Neural progenitor cell (in vitro differentiated cells): ENCODE measurements around the gene ZFHX3. TPM values are rescaled to one million over a fixed set of nuclear protein-coding genes. Genes with fewer than 3 reads are reported as not detected.

Experiments used
- DNase-seq: peaks from one replicate; pipeline ENCODE4 v3.0.0-alpha.2; 2016; ENCODE audit warnings: low spot score
- H2AFZ ChIP-seq: fragments of 200-600 bp; sonication (generic); replicated peaks from 2 replicates; pipeline ENCODE4 v1.6.1; 2016; ENCODE audit warnings: antibody characterized with exemption
- H3F3A ChIP-seq: fragments of 200-600 bp; sonication (generic); 2 replicates; pipeline ENCODE4 v1.6.1; 2016; ENCODE audit warnings: antibody characterized with exemption, low read depth
- H3K27ac ChIP-seq: fragments of 200-600 bp; sonication (generic); 2 replicates; pipeline ENCODE4 v1.5.1; 2016; ENCODE audit warnings: mild to moderate bottlenecking
- H3K27me3 ChIP-seq: fragments of 200-600 bp; sonication (generic); 2 replicates; pipeline ENCODE4 v1.6.1; 2016; ENCODE audit warnings: mild to moderate bottlenecking, moderate library complexity
- H3K36me3 ChIP-seq: fragments of 200-600 bp; sonication (generic); 2 replicates; pipeline ENCODE4 v1.5.1; 2016
- H3K4me1 ChIP-seq: fragments of 200-600 bp; sonication (generic); 2 replicates; pipeline ENCODE4 v1.6.1; 2016; ENCODE audit warnings: mixed run types
- H3K4me2 ChIP-seq: fragments of 200-600 bp; sonication (generic); 2 replicates; pipeline ENCODE4 v1.6.1; 2016
- H3K4me3 ChIP-seq: fragments of 200-600 bp; sonication (generic); 2 replicates; pipeline ENCODE4 v1.5.1; 2016
- H3K79me2 ChIP-seq: fragments of 200-600 bp; sonication (generic); 2 replicates; pipeline ENCODE4 v1.6.1; 2016; ENCODE audit warnings: low read depth
- H3K9ac ChIP-seq: fragments of 200-600 bp; sonication (generic); 2 replicates; pipeline ENCODE4 v1.6.1; 2016
- H3K9me3 ChIP-seq: fragments of 200-600 bp; sonication (generic); 2 replicates; pipeline ENCODE4 v1.5.1; 2016; ENCODE audit warnings: low read depth
- H4K20me1 ChIP-seq: fragments of 200-600 bp; sonication (generic); 2 replicates; pipeline ENCODE4 v1.6.1; 2016; ENCODE audit warnings: low read depth
- H3K27ac Mint-ChIP-seq: 3 replicates; pipeline ENCODE4 v1.8.0; 2021; ENCODE audit warnings: mixed read lengths
- H3K27me3 Mint-ChIP-seq: 2 replicates; pipeline ENCODE4 v1.8.0; 2022; ENCODE audit warnings: low read depth, mild to moderate bottlenecking, inconsistent platforms, moderate library complexity, mixed read lengths; ENCODE audit not compliant: insufficient read depth
- H3K36me3 Mint-ChIP-seq: 3 replicates; pipeline ENCODE4 v1.8.0; 2021; ENCODE audit warnings: mixed read lengths
- H3K4me1 Mint-ChIP-seq: 3 replicates; pipeline ENCODE4 v1.8.0; 2021; ENCODE audit warnings: mixed read lengths
- H3K4me3 Mint-ChIP-seq: 3 replicates; pipeline ENCODE4 v1.8.0; 2021; ENCODE audit warnings: mild to moderate bottlenecking, moderate library complexity, mixed read lengths
- H3K9me3 Mint-ChIP-seq: 3 replicates; pipeline ENCODE4 v1.8.0; 2020; ENCODE audit warnings: mixed read lengths
- EZH2 ChIP-seq: fragments of 200-600 bp; sonication (generic); IDR thresholded peaks from 2 replicates; pipeline ENCODE4 v1.6.1; 2017; ENCODE audit warnings: antibody characterized with exemption, mild to moderate bottlenecking, moderate library complexity
- EZH2phosphoT487 ChIP-seq: fragments of 200-600 bp; sonication (generic); IDR thresholded peaks from 2 replicates; pipeline ENCODE4 v1.6.1; 2017; ENCODE audit warnings: antibody characterized with exemption
- total RNA-seq: library from RNA; depleted of rRNA; stranded (reverse); fragments of >200 nt; gene quantifications from 2 replicates; pipeline ENCODE4 v1.2.3, GENCODE V29; 2015; ENCODE audit warnings: low replicate concordance
- TF ChIP-seq, protein P1 (sequence below): fragments of 200-600 bp; sonication (generic); IDR thresholded peaks from 2 replicates; pipeline ENCODE4 v1.5.1; 2017; ENCODE audit warnings: antibody characterized with exemption, mild to moderate bottlenecking

ZFHX3 gene
- total RNA-seq, 1 donor from 2014 or later: 2.4 TPM

GRCh38 chr16:73040136-73040535 is 7.8 kb downstream of the ZFHX3 start:
- H3K4me3 Mint-ChIP-seq: no peak overlapping the region
- H3K27ac Mint-ChIP-seq: peak overlapping the region; percentile 46
- Histone ChIP-seq H3K79me2 (no peaks in the 10 kb centered on the region), H3K36me3 (no peaks in the 10 kb centered on the region), H4K20me1 (peaks cover 65% of the 10 kb centered on the region), H3K27me3 (peaks cover 94% of the 10 kb centered on the region), H3F3A (peaks cover 31% of the 10 kb centered on the region), H2AFZ (no peak overlapping the region), H3K9ac (no peak overlapping the region), H3K4me3 (no peak overlapping the region), H3K4me2 (no peak overlapping the region), H3K9me3 (no peaks in the 10 kb centered on the region), H3K27ac (no peak overlapping the region), H3K4me1 (peaks cover 55% of the 10 kb centered on the region)
- peaks cover 3% of the 10 kb centered on the region for H3K36me3 Mint-ChIP-seq
- peak; percentile 57 for DNase-seq
- TF ChIP-seq EZH2phosphoT487 (no peak), EZH2 (no peak)
- TF ChIP-seq, protein P1, sequence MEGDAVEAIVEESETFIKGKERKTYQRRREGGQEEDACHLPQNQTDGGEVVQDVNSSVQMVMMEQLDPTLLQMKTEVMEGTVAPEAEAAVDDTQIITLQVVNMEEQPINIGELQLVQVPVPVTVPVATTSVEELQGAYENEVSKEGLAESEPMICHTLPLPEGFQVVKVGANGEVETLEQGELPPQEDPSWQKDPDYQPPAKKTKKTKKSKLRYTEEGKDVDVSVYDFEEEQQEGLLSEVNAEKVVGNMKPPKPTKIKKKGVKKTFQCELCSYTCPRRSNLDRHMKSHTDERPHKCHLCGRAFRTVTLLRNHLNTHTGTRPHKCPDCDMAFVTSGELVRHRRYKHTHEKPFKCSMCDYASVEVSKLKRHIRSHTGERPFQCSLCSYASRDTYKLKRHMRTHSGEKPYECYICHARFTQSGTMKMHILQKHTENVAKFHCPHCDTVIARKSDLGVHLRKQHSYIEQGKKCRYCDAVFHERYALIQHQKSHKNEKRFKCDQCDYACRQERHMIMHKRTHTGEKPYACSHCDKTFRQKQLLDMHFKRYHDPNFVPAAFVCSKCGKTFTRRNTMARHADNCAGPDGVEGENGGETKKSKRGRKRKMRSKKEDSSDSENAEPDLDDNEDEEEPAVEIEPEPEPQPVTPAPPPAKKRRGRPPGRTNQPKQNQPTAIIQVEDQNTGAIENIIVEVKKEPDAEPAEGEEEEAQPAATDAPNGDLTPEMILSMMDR: no peak
- H3K4me1 Mint-ChIP-seq: peaks cover 86% of the 10 kb centered on the region
- peaks cover 2% of the 10 kb centered on the region for H3K27me3 Mint-ChIP-seq
- no peaks in the 10 kb centered on the region for H3K9me3 Mint-ChIP-seq

- Mint-ChIP-seq H3K27me3 (peaks cover 2% of the 10 kb centered on the region), H3K4me1 (peaks cover 85% of the 10 kb centered on the region), H3K9me3 (no peaks in the 10 kb centered on the region), H3K4me3 (peak overlapping the region; percentile 81), H3K36me3 (peaks cover 3% of the 10 kb centered on the region), H3K27ac (peak overlapping the region; percentile 99)
- Histone ChIP-seq H3F3A (peaks cover 52% of the 10 kb centered on the region), H3K36me3 (no peaks in the 10 kb centered on the region), H3K9ac (no peak overlapping the region), H3K27ac (no peak overlapping the region), H2AFZ (no peak overlapping the region), H3K27me3 (peaks cover 89% of the 10 kb centered on the region), H4K20me1 (peaks cover 62% of the 10 kb centered on the region), H3K4me1 (peaks cover 70% of the 10 kb centered on the region), H3K79me2 (no peaks in the 10 kb centered on the region), H3K4me2 (peak overlapping the region; percentile 79), H3K9me3 (no peaks in the 10 kb centered on the region), H3K4me3 (no peak overlapping the region)
- peak; percentile 45 for DNase-seq
- TF ChIP-seq, protein P1: no peak
- TF ChIP-seq EZH2 (no peak), EZH2phosphoT487 (no peak)
Measured at GRCh38 chr16:73037845-73038570, 9.9 kb downstream of the ZFHX3 start.

- Histone ChIP-seq H4K20me1 (peaks cover 63% of the 10 kb centered on the region), H3K9me3 (no peaks in the 10 kb centered on the region), H3K27me3 (peaks cover 87% of the 10 kb centered on the region), H3F3A (peaks cover 58% of the 10 kb centered on the region), H3K9ac (no peak overlapping the region), H3K4me2 (peak overlapping the region; percentile 79), H3K4me3 (peak overlapping the region; percentile 37), H3K36me3 (no peaks in the 10 kb centered on the region), H3K79me2 (no peaks in the 10 kb centered on the region), H3K27ac (no peak overlapping the region), H2AFZ (no peak overlapping the region), H3K4me1 (peaks cover 70% of the 10 kb centered on the region)
- Mint-ChIP-seq H3K4me1 (peaks cover 85% of the 10 kb centered on the region), H3K27ac (peak overlapping the region; percentile 99), H3K9me3 (no peaks in the 10 kb centered on the region), H3K27me3 (peaks cover 4% of the 10 kb centered on the region), H3K36me3 (no peaks in the 10 kb centered on the region), H3K4me3 (peak overlapping the region; percentile 81)
- TF ChIP-seq, protein P1: no peak
- peak; percentile 0 for TF ChIP-seq EZH2phosphoT487
- no peak for DNase-seq
Measured at GRCh38 chr16:73037331-73037745, 10.6 kb downstream of the ZFHX3 start.
